ENCODE results near the gene RAB10. TPM values are rescaled to one million over a fixed set of nuclear protein-coding genes. Genes with fewer than 3 reads are reported as not detected.
"Not testable (repeated sequence)": the region's sequence is repeated elsewhere in the genome, so short reads cannot be mapped to it uniquely, and the experiment has no call there.

The RAB10 gene
- total RNA-seq, 1 donor from 2014 or later, result 112 TPM

DNA sequence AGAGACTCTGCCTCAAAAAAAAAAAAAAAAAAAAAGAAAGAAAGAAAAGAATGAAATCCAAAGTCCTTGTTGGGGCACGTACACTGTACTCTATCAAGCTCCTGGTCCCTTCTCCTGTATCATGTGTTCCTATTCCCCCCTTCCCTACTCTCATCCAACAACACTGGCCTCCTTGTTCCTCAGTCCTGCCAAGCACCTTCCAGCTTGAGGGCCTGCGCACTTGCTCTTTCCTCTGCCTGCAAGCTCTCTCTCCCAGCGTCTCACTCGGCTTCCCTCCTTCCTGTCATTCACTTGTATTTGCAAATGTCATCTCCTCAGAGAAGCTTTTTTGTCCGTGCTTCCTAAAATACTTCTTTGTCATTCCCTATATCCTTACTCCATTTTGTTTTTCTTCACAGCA lies 40.8 kb upstream of the RAB10 start:
- Mint-ChIP-seq H3K27me3 (ENCODE audit: low read depth) (no peaks in the 10 kb centered on the region), H3K27ac (ENCODE audit: unreplicated experiment) (no peak overlapping the region), H3K36me3 (ENCODE audit: low read depth) (no peaks in the 10 kb centered on the region), H3K9me3 (no peaks in the 10 kb centered on the region), H3K4me1 (peaks cover 6% of the 10 kb centered on the region), H3K4me3 (no peak overlapping the region)
- TF ChIP-seq, protein P1, sequence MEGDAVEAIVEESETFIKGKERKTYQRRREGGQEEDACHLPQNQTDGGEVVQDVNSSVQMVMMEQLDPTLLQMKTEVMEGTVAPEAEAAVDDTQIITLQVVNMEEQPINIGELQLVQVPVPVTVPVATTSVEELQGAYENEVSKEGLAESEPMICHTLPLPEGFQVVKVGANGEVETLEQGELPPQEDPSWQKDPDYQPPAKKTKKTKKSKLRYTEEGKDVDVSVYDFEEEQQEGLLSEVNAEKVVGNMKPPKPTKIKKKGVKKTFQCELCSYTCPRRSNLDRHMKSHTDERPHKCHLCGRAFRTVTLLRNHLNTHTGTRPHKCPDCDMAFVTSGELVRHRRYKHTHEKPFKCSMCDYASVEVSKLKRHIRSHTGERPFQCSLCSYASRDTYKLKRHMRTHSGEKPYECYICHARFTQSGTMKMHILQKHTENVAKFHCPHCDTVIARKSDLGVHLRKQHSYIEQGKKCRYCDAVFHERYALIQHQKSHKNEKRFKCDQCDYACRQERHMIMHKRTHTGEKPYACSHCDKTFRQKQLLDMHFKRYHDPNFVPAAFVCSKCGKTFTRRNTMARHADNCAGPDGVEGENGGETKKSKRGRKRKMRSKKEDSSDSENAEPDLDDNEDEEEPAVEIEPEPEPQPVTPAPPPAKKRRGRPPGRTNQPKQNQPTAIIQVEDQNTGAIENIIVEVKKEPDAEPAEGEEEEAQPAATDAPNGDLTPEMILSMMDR (conservative IDR thresholded peaks at IDR 0.05), result no peak
- DNase-seq (ENCODE audit: low read depth, low spot score), result no peak

GRCh38 chr2:25994509-25994908 lies 39.4 kb upstream of the RAB10 start:
- Mint-ChIP-seq H3K9me3 (no peaks in the 10 kb centered on the region), H3K27ac (ENCODE audit: unreplicated experiment) (no peak overlapping the region), H3K4me3 (no peak overlapping the region), H3K36me3 (ENCODE audit: low read depth) (no peaks in the 10 kb centered on the region), H3K27me3 (ENCODE audit: low read depth) (no peaks in the 10 kb centered on the region), H3K4me1 (peaks cover 6% of the 10 kb centered on the region)
- no peak for DNase-seq (ENCODE audit: low read depth, low spot score)
- TF ChIP-seq, protein P1 (conservative IDR thresholded peaks at IDR 0.05), result no peak

DNA sequence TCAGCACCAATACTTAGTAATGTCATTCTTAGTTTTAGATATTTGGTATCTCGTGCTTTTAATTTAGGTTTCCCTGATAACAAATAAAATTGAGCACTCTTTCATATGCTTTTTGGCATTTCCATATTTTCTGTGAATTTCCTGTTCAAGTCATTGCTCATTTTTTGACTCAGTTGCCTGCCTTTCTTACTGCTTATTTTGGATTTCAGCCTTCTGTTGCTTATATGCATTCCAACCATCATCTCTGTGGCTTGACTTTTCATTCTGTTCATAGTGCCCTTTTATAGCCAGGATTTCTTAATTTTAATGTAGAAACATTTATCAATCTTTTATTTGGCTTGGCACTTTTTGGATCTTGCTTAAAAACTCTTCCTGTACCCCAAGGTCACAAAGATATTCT lies 37.0 kb upstream of the RAB10 start:
- H3K9me3 Mint-ChIP-seq, result no peaks in the 10 kb centered on the region
- H3K36me3 Mint-ChIP-seq (ENCODE audit: low read depth), result no peaks in the 10 kb centered on the region
- TF ChIP-seq, protein P1 (conservative IDR thresholded peaks at IDR 0.05), result no peak

GRCh38 chr2:25998816-25999383 lies 35.0 kb upstream of the RAB10 start:
- not testable (repeated sequence) for H3K27ac Mint-ChIP-seq (ENCODE audit: unreplicated experiment); H3K27me3 Mint-ChIP-seq (ENCODE audit: low read depth); H3K4me1 Mint-ChIP-seq; H3K9me3 Mint-ChIP-seq; DNase-seq (ENCODE audit: low read depth, low spot score); H3K36me3 Mint-ChIP-seq (ENCODE audit: low read depth); H3K4me3 Mint-ChIP-seq

More for the DNA sequence above, 37.0 kb upstream of the RAB10 start:
- no peak for DNase-seq (ENCODE audit: low read depth, low spot score)
- H3K27ac Mint-ChIP-seq (ENCODE audit: unreplicated experiment), result no peak overlapping the region
- H3K4me3 Mint-ChIP-seq, result no peak overlapping the region
- no peaks in the 10 kb centered on the region for H3K27me3 Mint-ChIP-seq (ENCODE audit: low read depth)
- peaks cover 6% of the 10 kb centered on the region for H3K4me1 Mint-ChIP-seq

DNA sequence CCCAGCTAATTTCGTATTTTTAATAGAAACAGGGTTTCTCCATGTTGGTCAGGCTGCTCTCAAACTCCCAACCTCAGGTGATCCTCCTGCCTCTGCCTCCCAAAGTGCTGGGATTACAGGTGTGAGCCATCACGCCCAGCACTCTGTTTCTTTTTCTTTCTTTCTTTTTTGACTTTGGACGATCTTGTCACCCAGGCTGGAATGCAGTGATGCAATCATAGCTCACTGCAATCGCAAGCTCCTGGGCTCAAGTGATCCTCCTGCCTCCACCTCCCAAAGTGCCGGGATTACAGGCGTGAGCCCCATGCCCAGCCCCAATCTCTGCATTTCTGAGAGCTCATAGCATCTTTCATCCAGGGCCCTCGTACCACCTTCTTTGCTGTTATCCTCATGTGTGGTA lies 34.5 kb upstream of the RAB10 start:
- not testable (repeated sequence) for H3K27ac Mint-ChIP-seq (ENCODE audit: unreplicated experiment); H3K4me1 Mint-ChIP-seq

GRCh38 chr2:26000561-26001082 lies 33.3 kb upstream of the RAB10 start:
- no peaks in the 10 kb centered on the region for H3K4me1 Mint-ChIP-seq
- H3K9me3 Mint-ChIP-seq, result no peaks in the 10 kb centered on the region
- no peaks in the 10 kb centered on the region for H3K36me3 Mint-ChIP-seq (ENCODE audit: low read depth)
- H3K4me3 Mint-ChIP-seq, result no peak overlapping the region
- TF ChIP-seq, protein P1 (conservative IDR thresholded peaks at IDR 0.05), result no peak
- DNase-seq (ENCODE audit: low read depth, low spot score), result no peak
- no peaks in the 10 kb centered on the region for H3K27me3 Mint-ChIP-seq (ENCODE audit: low read depth)
- no peak overlapping the region for H3K27ac Mint-ChIP-seq (ENCODE audit: unreplicated experiment)

More for the DNA sequence above, 34.5 kb upstream of the RAB10 start:
- H3K36me3 Mint-ChIP-seq (ENCODE audit: low read depth); H3K4me3 Mint-ChIP-seq; H3K27me3 Mint-ChIP-seq (ENCODE audit: low read depth); DNase-seq (ENCODE audit: low read depth, low spot score); H3K9me3 Mint-ChIP-seq: not testable (repeated sequence)
